HG03175 (cell line): ENCODE data around the gene CDK7.
"Not testable (repeated sequence)": the region's sequence is repeated elsewhere in the genome, so short reads cannot be mapped to it uniquely, and the experiment has no call there.

Experiments
- ATAC-seq: cut with Tn5 transposase; IDR thresholded peaks from one replicate; pipeline ENCODE4 v1.9.1; 2021; ENCODE audit warnings: mild to moderate bottlenecking, moderate library complexity; ENCODE audit not compliant: unreplicated experiment

Gene CDK7

GRCh38 chr5:69234457-69235268 lies at the start of gene CDK7:
TSS of gene CDK7 (plus strand) at chr5:69234886. CDS start at chr5:69234976, 90 bp downstream.
- peak; percentile 99 for ATAC-seq

DNA sequence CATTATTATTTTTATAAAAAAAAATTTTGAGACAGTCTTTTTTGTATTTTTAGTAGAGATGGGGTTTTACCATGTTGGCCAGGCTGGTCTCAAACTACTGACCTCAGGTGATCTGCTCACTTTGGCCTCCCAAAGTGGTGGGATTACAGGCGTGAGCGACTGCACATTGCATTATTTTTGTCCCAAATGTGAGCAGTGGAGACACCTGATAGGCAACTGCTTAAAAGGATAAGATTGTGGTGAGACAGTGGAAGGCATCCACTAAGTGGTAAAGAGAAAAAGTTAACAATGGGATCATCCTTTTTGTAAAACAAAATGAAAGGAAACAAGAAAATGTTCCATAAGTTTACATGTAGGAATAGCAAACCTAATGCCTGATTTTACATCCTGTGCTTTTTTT lies 47.3 kb upstream of the CDK7 start:
- no peak for ATAC-seq

- ATAC-seq, result peak; percentile 3
Observed at GRCh38 chr5:69188811-69189161, 45.9 kb upstream of the CDK7 start.

DNA sequence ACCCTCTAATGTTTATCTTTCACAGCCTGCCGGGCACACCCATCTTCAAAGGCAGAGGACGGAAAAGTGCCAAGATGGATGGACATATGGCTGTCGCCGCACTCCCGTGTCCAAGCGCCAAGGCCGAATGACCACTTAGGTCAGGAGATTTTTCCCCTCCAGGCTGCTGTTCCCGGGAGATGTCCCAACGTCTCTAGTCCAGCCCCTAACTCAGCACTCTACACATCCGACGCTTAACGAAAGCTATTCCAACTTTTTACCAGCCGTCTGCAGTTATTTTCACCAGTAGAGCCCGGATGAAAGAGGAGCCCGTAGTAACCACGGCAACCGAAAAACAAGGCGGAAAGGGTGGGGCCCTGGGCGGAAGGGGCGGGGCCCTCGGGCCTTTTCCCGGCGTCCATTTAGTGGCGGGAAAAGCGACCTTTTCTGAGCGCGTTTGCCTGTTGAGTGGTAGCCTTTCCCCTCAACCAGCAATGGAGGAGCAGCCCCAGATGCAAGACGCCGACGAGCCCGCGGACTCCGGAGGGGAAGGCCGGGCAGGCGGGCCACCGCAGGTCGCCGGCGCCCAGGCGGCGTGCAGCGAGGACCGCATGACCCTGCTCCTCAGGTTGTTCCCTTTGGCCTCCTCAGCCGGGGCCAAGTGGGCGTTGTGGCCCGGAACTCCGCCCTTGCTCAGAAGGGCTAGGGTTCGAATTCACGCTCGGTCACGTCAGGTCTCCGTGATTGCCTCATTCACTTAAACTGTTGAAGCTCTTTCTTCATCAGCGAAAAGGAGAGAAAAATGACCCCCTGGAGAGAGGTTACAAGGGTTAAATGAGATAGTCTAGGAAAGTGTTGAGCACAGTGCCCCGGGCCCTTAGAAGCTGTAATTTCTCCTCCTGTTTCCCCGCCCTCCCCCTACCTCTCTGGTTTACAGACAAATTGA lies 45.3 kb upstream of the CDK7 start, which contains the start of gene CENPH:
TSS of gene CENPH (plus strand) at position 422 of the 925 bp plus-strand sequence. CDS start at position 474, 52 bp downstream.
- ATAC-seq, result peak; percentile 92

- no peak for ATAC-seq
Observed at GRCh38 chr5:69202497-69202896, 32.2 kb upstream of the CDK7 start.

GRCh38 chr5:69206528-69207190 lies 28.0 kb upstream of the CDK7 start:
- ATAC-seq, result no peak

- ATAC-seq, result no peak
Observed at GRCh38 chr5:69209602-69210001, 25.1 kb upstream of the CDK7 start.

DNA sequence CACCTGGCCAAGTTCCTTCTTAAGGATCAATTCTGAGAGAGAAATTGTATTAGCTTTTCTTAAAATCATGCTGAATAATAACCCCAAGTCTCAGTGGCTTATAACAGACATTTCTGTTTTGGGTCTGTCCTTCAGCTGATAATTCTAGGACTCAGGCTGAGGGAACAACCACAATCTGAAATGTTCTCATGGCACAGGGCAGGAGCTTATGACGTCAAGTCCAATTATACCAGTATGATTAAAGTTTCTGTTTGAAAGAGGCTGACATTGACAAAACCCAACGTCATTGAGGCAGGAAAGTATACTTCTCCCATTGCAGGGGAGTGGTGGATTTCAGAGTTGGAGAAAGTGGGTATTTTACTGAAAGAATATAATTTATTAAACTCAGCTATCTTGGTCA lies 23.5 kb upstream of the CDK7 start:
- ATAC-seq, result no peak

- no peak for ATAC-seq
Observed at GRCh38 chr5:69212022-69212421, 22.7 kb upstream of the CDK7 start.

DNA sequence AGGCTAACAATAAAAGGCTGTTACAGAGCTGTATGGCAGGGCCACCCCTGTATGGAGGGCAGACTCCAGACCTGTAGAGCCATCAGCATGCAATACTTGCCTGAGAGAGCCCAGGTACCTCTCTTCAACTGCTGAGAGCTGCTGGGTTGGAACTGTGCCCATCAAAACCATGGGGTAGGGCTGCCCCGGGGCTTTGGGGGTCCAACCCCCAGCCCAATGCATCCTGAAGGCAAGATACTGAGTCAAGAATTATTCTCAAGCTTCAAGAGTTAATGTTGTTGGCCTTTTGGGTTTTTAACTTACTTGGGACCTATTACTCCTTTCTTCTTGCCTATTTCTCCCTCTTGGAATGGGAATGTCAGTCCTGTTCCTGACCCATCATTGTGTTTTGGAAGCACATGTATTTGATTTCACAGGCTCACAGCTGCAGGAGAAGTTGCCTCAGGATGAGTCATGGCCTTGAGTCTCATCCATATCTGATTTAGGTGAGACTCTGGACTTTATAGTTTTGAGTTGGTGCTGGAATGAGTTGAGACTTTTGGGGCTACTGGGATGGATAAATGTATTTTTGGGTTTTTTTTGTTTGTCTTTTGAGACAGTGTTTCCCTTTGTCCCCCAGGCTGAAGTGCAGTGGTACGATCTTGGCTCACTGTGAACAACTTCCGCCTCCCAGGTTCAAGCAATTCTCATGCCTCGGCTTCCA lies 21.0 kb upstream of the CDK7 start:
- no peak for ATAC-seq

DNA sequence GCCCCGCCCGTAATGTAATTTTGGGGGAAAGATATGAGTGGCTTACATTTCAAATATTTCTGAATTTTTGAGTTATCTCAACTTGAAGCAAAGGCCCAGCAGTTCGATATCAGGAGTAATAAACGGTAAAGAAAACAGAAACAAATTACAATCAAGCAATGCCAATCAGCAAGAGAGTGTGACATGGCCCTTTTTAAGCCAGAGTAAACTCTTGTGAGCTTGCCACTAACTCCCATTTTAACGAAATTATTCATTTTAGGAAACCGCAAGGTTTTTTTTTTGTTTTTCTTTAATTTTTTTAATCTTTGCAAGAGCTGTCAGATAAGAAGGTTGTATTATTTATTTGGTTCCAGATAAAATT lies 17.6 kb upstream of the CDK7 start:
- no peak for ATAC-seq

GRCh38 chr5:69217548-69218526 lies 16.8 kb upstream of the CDK7 start:
- ATAC-seq, result peak; percentile 93

- no peak for ATAC-seq
Observed at GRCh38 chr5:69219939-69220338, 14.7 kb upstream of the CDK7 start.

- ATAC-seq, result not testable (repeated sequence)
Observed at GRCh38 chr5:69220371-69220770, 14.3 kb upstream of the CDK7 start.

DNA sequence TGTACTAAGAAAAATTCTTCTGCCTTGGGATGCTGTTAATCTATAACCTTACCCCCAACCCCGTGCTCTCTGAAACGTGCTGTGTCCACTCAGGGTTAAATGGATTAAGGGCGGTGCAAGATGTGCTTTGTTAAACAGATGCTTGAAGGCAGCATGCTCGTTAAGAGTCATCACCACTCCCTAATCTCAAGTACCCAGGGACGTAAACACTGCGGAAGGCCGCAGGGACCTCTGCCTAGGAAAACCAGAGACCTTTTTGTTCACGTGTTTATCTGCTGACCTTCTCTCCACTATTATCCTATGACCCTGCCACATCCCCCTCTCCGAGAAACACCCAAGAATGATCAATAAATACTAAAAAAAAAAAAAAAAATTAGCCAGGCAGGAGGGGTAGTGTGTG lies 13.9 kb upstream of the CDK7 start:
- not testable (repeated sequence) for ATAC-seq

- no peak for ATAC-seq
Observed at GRCh38 chr5:69224520-69224919, 10.2 kb upstream of the CDK7 start.

DNA sequence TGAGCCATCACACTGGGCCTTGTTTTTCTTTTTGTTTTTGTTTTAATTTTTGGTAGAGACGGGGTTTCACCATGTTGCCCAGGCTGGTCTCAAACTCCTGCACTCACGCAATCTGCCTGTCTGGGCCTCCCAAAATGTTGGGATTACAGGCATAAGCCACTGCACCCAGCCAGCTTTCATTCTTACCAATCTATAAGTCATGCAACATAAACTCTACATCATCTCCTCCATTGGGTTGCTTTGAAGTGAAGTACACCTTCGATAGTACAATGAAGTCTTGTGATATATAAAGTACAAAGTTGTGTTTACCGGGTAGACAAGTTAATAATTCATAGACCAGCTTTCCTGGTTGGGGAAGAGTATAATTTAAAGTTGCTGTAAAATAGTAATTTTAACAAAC lies 8.8 kb upstream of the CDK7 start:
- no peak for ATAC-seq

DNA sequence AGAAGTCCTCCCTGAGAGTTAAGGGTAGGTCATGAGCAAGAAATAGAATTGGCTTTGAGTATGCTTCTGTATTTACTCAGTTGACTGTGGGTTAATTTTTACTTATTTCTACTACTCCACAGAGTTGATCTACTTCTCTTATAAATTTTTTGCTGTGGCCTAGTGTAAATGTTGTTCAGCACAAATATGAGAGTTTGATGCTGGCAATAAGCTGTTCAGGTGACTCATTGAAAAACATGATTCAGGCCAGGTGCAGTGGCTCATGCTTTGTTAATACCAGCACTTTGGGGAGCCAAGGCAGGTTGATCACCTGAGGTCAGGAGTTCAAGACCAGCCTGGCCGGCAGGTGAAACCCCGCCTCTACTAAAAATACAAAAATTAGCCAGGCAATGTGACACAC lies 4.5 kb upstream of the CDK7 start:
- no peak for ATAC-seq

DNA sequence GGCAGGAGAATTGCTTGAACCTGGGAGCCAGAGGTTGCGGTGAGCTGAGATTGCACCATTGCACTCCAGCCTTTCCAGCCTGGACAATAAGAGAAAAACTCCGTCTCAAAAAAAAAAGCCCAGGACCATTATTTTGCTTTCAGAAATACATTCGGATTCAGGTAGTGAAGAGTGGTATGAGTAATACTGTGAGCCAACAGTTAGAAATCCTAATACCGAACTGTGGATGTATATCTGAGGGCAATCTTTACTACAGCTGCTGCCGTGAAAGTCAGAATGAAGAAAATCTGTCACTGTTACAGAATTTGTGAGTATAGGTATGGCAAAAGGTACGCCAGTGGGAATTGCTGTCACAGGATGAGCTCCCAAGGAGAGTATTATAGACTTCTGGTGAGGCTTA lies 3.4 kb upstream of the CDK7 start:
- no peak for ATAC-seq

DNA sequence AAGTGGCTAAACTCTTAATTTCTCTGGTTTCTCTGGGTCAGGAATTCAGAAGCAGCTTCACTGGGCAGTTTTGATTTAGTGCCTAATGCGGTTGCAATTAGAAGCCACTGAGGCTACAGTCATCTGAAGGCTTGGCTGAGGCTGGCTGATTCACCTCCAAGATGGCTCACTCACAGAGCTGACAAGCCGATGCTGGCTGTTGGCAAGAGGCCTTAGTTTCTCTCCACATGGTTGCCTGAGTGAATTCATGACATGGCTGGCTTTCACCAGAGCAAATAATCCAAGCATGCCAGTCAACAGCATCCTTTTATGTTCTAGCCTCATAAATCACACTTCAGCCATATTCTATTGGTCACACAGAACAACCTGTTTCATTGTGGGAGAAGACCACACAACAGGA lies 2.8 kb upstream of the CDK7 start:
- ATAC-seq, result no peak
